Measurements from ENCODE around the gene ATG14.
"Not testable (repeated sequence)": the region's sequence is repeated elsewhere in the genome, so short reads cannot be mapped to it uniquely, and the experiment has no call there.

ATG14 gene, protein sequence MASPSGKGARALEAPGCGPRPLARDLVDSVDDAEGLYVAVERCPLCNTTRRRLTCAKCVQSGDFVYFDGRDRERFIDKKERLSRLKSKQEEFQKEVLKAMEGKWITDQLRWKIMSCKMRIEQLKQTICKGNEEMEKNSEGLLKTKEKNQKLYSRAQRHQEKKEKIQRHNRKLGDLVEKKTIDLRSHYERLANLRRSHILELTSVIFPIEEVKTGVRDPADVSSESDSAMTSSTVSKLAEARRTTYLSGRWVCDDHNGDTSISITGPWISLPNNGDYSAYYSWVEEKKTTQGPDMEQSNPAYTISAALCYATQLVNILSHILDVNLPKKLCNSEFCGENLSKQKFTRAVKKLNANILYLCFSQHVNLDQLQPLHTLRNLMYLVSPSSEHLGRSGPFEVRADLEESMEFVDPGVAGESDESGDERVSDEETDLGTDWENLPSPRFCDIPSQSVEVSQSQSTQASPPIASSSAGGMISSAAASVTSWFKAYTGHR
- 28.5 to 95.4 (median 45.4) reads per million in 9 experiments for total RNA-seq

GRCh38 chr14:55411426-55412389 is at the start of gene ATG14:
ATG14 (minus strand) TSS chr14:55411830; CDS start chr14:55411822, 8 bp downstream.
- DNase-seq (peak; percentile 56 to 59 (median 58)), ATAC-seq (replicated peaks) (peak; percentile 97)
- peak within 1 kb of the TSS; percentile 80 to 89 for H3K4me3 Mint-ChIP-seq
- peak within 1 kb of the TSS; percentile 86 to 92 for H3K27ac Mint-ChIP-seq
- H3K4me1 Mint-ChIP-seq (ENCODE audit: low read depth in 2 of 2): peaks cover 16 to 36% of the 10 kb centered on the region in 2 donors
- H3K36me3 Mint-ChIP-seq (ENCODE audit: insufficient read depth): peaks cover 3% of the 10 kb centered on the region
- no peaks in the 10 kb centered on the region for H3K9me3 Mint-ChIP-seq
- H3K27me3 Mint-ChIP-seq: peaks cover 6 to 11% of the 10 kb centered on the region in 2 donors

DNA sequence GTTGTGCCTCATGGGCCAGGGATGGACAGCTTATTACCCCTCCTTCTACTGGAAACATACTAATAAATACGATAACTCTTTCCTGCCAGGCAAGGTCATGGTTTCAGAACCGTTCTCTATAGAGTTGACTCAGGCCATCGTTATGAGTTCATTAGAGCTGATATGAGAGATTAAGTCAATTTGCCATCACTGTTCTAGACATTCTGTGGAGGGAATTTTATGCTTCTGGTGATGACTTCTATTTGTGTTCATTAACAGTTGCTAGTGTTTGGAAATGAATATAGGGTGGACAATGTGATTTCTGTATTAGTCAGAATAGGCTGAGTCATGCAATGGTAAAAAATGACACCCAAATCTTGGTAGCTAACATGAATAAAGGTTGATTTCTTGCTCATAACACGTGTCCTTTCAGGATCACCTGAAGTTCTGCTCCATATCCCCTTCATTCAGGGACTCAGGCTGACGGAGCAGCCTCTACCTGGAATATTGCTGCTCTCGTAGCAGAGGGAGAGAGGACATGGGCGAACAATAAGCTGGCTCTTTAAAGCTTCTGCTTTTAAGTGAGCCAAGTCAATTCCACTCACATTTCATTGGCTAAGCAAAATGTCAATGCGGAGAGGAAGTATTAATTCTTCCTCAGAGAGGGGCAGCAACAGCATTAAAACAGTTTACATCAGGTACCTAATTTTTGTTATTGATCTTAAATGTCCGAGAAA is 47.3 kb upstream of the ATG14 start:
- DNase-seq: no peak
- H3K4me1 Mint-ChIP-seq (ENCODE audit: low read depth in 2 of 2): peaks cover 0 to 3% of the 10 kb centered on the region in 2 donors
- no peaks in the 10 kb centered on the region for H3K36me3 Mint-ChIP-seq (ENCODE audit: insufficient read depth)
- H3K27ac Mint-ChIP-seq: no peak overlapping the region
- no peaks in the 10 kb centered on the region for H3K9me3 Mint-ChIP-seq
- peaks cover 9 to 20% of the 10 kb centered on the region in 2 donors for H3K27me3 Mint-ChIP-seq
- ATAC-seq (replicated peaks): no peak
- no peak overlapping the region for H3K4me3 Mint-ChIP-seq

- ATAC-seq (replicated peaks): no peak
- no peaks in the 10 kb centered on the region for H3K36me3 Mint-ChIP-seq (ENCODE audit: insufficient read depth)
These were observed 45.9 kb upstream of the ATG14 start for GRCh38 chr14:55457496-55457895.

DNA sequence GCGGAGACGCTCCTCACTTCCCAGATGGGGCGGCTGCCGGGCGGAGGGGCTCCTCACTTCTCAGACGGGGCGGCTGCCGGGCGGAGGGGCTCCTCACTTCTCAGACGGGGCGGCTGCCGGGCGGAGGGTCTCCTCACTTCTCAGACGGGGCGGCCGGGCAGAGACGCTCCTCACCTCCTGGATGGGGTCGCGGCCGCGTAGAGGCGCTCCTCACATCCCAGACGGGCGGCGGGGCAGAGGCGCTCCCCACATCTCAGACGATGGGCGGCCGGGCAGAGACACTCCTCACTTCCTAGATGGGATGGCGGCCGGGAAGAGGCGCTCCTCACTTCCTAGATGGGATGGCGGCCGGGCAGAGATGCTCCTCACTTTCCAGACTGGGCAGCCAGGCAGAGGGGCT is 44.8 kb upstream of the ATG14 start:
- not testable (repeated sequence) for H3K4me1 Mint-ChIP-seq (ENCODE audit: low read depth in 2 of 2)

More at GRCh38 chr14:55457496-55457895, 45.9 kb upstream of the ATG14 start:
- H3K4me1 Mint-ChIP-seq (ENCODE audit: low read depth in 2 of 2): peaks cover 0 to 3% of the 10 kb centered on the region in 2 donors
- H3K4me3 Mint-ChIP-seq: no peak overlapping the region
- no peak overlapping the region for H3K27ac Mint-ChIP-seq
- no peak for DNase-seq
- H3K27me3 Mint-ChIP-seq: peaks cover 12 to 20% of the 10 kb centered on the region in 2 donors
- no peaks in the 10 kb centered on the region for H3K9me3 Mint-ChIP-seq

GRCh38 chr14:55454264-55455002 is 42.8 kb upstream of the ATG14 start:
- H3K9me3 Mint-ChIP-seq: no peaks in the 10 kb centered on the region
- H3K36me3 Mint-ChIP-seq (ENCODE audit: insufficient read depth): no peaks in the 10 kb centered on the region
- H3K27me3 Mint-ChIP-seq: peaks cover 12 to 17% of the 10 kb centered on the region in 2 donors
- H3K27ac Mint-ChIP-seq: no peak overlapping the region
- peaks cover 0 to 3% of the 10 kb centered on the region in 2 donors for H3K4me1 Mint-ChIP-seq (ENCODE audit: low read depth in 2 of 2)
- no peak for DNase-seq
- H3K4me3 Mint-ChIP-seq: no peak overlapping the region
- no peak for ATAC-seq (replicated peaks)

More for the DNA sequence above, 44.8 kb upstream of the ATG14 start:
- H3K4me3 Mint-ChIP-seq; H3K27ac Mint-ChIP-seq; DNase-seq; H3K36me3 Mint-ChIP-seq (ENCODE audit: insufficient read depth); H3K9me3 Mint-ChIP-seq; ATAC-seq (replicated peaks): not testable (repeated sequence)
- H3K27me3 Mint-ChIP-seq: peaks cover 12 to 17% of the 10 kb centered on the region in 2 donors

DNA sequence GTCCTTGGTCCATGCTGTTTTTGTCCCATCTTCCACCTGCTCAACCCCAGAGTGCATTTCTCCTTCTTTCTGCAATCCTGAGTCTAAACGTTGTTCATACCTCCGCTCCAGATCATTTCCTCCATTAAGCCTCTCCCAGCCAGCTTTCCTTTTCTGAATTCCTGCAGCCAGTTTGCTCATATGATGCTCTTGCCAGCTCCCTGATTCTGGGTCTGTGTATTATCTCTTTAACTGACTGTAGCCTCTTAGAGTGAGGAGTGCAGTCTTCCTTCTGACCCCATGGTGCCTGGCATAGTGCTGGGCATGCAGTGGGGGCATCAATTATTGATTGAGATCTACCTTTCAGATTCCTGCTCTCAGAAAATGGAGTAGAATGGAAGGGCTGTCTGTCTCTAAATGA is 40.3 kb upstream of the ATG14 start:
- Mint-ChIP-seq H3K4me3 (no peak overlapping the region), H3K9me3 (no peaks in the 10 kb centered on the region), H3K4me1 (ENCODE audit: low read depth in 2 of 2) (no peaks in the 10 kb centered on the region), H3K27ac (no peak overlapping the region), H3K36me3 (ENCODE audit: insufficient read depth) (no peaks in the 10 kb centered on the region), H3K27me3 (peaks cover 12 to 17% of the 10 kb centered on the region in 2 donors)
- no peak for DNase-seq
- ATAC-seq (replicated peaks): no peak

DNA sequence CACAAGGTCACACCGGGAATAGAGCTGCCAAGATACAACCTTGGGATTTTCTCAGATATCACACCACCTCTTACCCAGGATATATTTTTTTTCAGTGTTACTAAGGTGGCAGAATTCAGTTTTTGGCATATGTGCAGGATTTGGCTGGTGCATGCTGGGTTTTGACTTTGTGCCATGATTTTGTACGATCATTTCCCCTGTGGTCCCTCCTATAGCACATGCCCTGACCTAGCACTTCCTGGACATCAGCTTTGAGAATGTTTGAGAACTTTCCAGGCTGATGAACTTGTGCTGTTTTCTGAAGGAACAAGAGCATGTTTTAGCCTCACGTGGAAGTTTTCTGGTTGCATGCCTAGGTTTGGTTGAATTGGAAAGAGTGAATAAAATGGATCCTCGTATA is 39.8 kb upstream of the ATG14 start:
- H3K9me3 Mint-ChIP-seq: no peaks in the 10 kb centered on the region
- H3K36me3 Mint-ChIP-seq (ENCODE audit: insufficient read depth): no peaks in the 10 kb centered on the region
- H3K4me3 Mint-ChIP-seq: no peak overlapping the region
- ATAC-seq (replicated peaks): no peak
- H3K4me1 Mint-ChIP-seq (ENCODE audit: low read depth in 2 of 2): no peaks in the 10 kb centered on the region
- H3K27ac Mint-ChIP-seq: no peak overlapping the region
- H3K27me3 Mint-ChIP-seq: peaks cover 12 to 17% of the 10 kb centered on the region in 2 donors
- no peak for DNase-seq

DNA sequence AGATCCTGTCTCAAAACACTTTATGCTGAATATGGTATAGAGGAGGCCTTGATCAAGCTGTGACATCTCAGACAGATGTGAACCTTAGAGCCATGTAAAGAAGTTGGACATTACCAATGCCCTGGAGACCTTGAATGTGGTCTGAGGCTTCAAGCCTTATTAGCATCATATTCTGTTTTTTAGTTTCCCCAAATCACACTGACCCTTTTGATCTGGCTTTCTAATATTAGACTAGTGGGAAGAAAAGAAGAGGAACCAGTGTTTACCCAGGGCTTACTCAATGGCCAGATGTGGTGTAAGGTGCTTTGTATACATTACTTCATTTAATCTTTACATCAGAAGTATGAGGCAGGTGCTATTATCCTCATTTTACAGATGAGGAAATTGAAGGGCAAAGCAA is 39.4 kb upstream of the ATG14 start:
- Mint-ChIP-seq H3K9me3 (no peaks in the 10 kb centered on the region), H3K27me3 (peaks cover 12 to 17% of the 10 kb centered on the region in 2 donors), H3K4me1 (ENCODE audit: low read depth in 2 of 2) (no peaks in the 10 kb centered on the region), H3K27ac (no peak overlapping the region), H3K4me3 (no peak overlapping the region), H3K36me3 (ENCODE audit: insufficient read depth) (no peaks in the 10 kb centered on the region)
- ATAC-seq (replicated peaks): no peak
- no peak for DNase-seq

DNA sequence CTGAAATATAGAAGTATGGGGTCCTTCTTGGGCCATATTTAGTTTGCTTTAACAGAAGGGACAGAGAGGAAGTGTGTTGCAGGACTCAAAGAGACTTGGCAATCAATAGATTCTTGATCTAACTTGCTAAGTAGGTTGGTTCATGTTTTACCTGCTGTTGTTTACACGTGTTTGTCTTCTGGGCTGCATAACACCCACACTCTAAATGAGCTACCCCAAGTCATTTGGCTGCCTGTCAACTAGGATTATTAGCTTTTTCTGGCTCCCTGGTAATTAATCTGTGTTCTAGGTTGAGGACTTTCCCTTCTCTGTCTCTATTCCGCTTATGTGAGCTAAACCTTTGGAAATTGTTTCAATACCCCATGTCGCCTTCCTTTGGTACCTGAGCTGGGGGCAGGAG is 38.9 kb upstream of the ATG14 start:
- no peaks in the 10 kb centered on the region for H3K36me3 Mint-ChIP-seq (ENCODE audit: insufficient read depth)
- DNase-seq (no peak), ATAC-seq (replicated peaks) (no peak)
- H3K27ac Mint-ChIP-seq: no peak overlapping the region
- no peak overlapping the region for H3K4me3 Mint-ChIP-seq
- peaks cover 12 to 17% of the 10 kb centered on the region in 2 donors for H3K27me3 Mint-ChIP-seq
- H3K9me3 Mint-ChIP-seq: no peaks in the 10 kb centered on the region
- H3K4me1 Mint-ChIP-seq (ENCODE audit: low read depth in 2 of 2): no peaks in the 10 kb centered on the region

DNA sequence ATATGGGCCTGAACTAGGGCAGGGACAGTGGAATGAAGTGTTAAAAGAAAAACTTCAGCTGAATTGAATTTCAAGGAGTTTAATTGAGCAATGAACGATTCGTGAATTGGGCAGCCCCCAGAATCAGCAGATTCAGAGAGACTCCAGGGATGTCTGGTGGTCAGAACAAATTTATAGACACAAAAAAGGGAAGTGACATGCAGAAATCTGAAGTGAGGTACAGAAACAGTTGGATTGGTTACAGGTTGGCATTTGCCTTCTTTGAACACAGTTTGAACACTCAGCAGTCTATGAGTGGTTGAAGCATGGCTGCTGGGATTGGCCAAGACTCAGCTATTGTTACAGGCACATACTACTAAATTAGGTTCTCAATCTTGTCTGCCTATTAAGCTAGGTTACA is 38.5 kb upstream of the ATG14 start:
- H3K27ac Mint-ChIP-seq: no peak overlapping the region
- no peaks in the 10 kb centered on the region for H3K4me1 Mint-ChIP-seq (ENCODE audit: low read depth in 2 of 2)
- no peak overlapping the region for H3K4me3 Mint-ChIP-seq
- DNase-seq (no peak), ATAC-seq (replicated peaks) (no peak)
- H3K9me3 Mint-ChIP-seq: no peaks in the 10 kb centered on the region
- no peaks in the 10 kb centered on the region for H3K36me3 Mint-ChIP-seq (ENCODE audit: insufficient read depth)
- peaks cover 12 to 16% of the 10 kb centered on the region in 2 donors for H3K27me3 Mint-ChIP-seq

- ATAC-seq (replicated peaks): no peak
- H3K4me1 Mint-ChIP-seq (ENCODE audit: low read depth in 2 of 2): no peaks in the 10 kb centered on the region
- no peak overlapping the region for H3K4me3 Mint-ChIP-seq
- no peak overlapping the region for H3K27ac Mint-ChIP-seq
- no peaks in the 10 kb centered on the region for H3K9me3 Mint-ChIP-seq
- no peaks in the 10 kb centered on the region for H3K36me3 Mint-ChIP-seq (ENCODE audit: insufficient read depth)
- H3K27me3 Mint-ChIP-seq: peaks cover 4 to 6% of the 10 kb centered on the region in 2 donors
- no peak for DNase-seq
These were observed 37.5 kb upstream of the ATG14 start for GRCh38 chr14:55449116-55449515.

DNA sequence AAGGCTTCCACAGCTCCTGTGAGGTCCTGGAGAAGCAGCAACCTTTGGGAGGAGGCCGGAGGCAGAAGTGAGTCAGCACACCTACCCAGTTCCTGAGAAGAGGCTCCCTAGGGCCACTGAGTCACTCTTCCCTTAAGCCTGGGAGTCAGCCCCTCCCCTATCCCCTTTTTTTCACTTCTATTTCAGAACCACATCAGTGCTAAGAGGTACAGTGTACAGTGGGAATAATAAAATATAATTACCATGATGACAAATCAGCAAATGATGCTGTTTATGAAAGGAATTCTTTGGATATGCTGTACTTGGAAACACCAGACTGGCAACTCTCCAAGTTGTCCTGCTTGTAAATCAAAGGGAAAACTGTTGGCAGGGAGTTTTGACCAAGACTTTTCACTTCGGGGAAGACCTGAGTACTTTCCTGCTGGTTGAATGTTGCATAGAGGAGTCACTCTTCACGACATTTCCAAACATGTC is 36.5 kb upstream of the ATG14 start:
- ATAC-seq (replicated peaks) (no peak), DNase-seq (no peak)
- H3K4me1 Mint-ChIP-seq (ENCODE audit: low read depth in 2 of 2): no peaks in the 10 kb centered on the region
- no peaks in the 10 kb centered on the region for H3K9me3 Mint-ChIP-seq
- no peaks in the 10 kb centered on the region for H3K36me3 Mint-ChIP-seq (ENCODE audit: insufficient read depth)
- H3K27me3 Mint-ChIP-seq: no peaks in the 10 kb centered on the region
- H3K27ac Mint-ChIP-seq: no peak overlapping the region
- H3K4me3 Mint-ChIP-seq: no peak overlapping the region

All from effector memory CD8-positive, alpha-beta T cell (primary cell).